Stimulated activated CD8-positive, alpha-beta memory T cell treated with anti-CD3 and anti-CD28 coated beads, Interleukin-7, amount 100 ng/mL, for 48 hours (primary cell): ENCODE measurements around the gene DISC1.
"Not testable (repeated sequence)": the region's sequence is repeated elsewhere in the genome, so short reads cannot be mapped to it uniquely, and the experiment has no call there.

Experiments used
- DNase-seq, 2 donors: peaks; one replicate each; pipeline ENCODE4 v3.0.0-alpha.2; 2020; ENCODE audit warnings: low read depth in 1 of 2; ENCODE audit errors: extremely low read depth in 1 of 2

DISC1 gene

DNA sequence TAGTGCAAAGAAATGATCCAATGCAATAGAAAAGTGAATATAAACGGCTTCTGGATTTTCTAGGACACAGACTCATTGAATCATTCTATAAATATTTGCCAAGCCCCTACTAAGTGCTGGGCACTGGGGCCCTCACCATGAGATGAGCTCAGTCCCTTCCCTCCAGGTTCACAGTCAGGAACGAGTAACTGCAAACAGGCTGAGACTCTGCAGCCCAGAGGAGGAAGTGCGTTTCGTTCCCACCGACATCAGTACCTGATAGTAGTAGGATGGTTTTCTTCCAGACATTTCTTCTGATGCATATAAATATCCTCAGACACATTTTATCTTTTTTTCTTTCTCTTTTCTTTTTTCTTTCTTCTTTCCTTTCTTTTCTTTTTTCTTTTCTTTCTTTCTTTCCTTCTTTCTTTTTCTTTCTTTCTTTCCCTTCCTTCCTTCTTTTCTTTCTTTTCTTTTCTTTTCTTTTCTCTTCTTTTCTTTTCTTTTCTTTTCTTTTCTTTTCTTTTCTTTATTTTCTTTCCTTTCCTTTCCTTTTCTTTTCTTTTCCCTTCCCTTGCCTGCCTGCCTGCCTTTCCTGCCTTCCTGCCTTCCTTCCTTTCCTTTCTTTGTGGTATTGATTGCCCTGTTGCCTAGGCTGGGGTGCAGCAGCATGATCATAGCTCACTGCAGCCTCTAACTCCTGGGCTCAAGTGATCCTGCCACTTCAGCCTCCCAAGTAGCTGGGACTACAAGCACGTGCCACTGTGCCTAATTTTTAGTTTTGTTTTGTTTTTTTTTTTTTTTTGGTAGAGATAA lies 135.4 kb downstream of the DISC1 start:
- DNase-seq, result no peak

DNA sequence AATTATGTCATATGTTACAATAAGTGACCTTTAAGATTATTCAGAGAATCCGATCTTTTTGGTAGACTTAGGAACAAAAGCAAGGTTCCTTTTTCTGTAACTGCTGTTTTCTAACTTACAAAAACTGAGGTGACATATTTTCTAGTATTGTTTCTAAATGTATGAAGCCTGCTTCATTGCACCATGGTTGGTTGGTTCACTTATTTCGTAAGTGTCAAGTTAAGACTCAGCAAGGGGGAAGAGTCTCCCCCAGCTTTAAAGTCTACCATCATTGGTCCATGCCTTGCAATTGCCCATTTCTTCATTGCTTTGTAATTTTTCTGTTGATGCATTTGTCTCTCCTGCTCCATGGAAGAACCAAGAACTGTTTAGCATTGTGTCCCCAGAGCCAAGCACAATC lies 136.9 kb downstream of the DISC1 start:
- DNase-seq, result no peak

- DNase-seq, result not testable (repeated sequence)
Measured at GRCh38 chr1:231765825-231766224, 139.2 kb downstream of the DISC1 start.

DNA sequence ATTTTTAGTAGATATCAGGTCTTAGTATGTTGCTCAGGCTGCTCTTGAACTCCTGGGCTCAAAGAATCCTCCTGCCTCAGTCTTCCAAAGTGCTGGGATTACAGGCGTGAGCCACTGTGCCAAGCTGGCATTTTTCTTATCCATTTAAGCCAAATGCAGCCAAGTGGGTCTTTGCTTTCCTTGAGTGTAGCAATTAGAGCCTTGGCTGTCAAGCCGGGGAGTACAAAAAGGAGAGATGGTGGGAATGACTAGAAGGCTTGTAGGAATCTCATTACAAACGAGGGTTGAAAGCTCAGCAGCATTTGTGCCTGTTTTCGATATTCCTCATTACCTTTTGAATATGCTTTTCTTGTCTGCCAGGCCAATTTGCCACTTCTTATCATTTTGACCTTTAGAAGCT lies 140.9 kb downstream of the DISC1 start:
- no peak for DNase-seq

DNA sequence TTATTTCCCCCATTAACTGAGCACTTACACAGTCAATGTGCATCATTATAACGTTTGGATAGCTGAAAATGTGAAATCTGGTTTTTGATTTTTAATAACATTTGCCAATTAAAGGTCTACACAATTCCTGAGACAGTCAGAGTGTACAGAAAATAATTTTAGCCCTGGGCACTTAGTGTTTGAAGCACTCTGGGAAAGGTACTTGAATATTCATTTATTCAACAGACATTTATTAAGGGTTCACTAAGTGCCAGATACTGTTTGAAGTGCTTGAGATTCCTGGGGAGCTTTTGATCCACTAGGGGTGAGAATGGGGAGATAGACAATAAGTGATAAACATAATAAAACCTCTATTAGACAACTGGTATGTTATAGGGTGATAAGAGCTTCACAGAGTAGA lies 141.8 kb downstream of the DISC1 start:
- no peak for DNase-seq

GRCh38 chr1:231770506-231771175 lies 144.1 kb downstream of the DISC1 start:
- no peak for DNase-seq

GRCh38 chr1:231774719-231775335 lies 148.2 kb downstream of the DISC1 start:
- no peak for DNase-seq

- no peak for DNase-seq
Measured at GRCh38 chr1:231776010-231776756, 149.6 kb downstream of the DISC1 start.

GRCh38 chr1:231776757-231777062 lies 150.1 kb downstream of the DISC1 start:
- no peak for DNase-seq

- no peak for DNase-seq
Measured at GRCh38 chr1:231778009-231778719, 151.6 kb downstream of the DISC1 start.

DNA sequence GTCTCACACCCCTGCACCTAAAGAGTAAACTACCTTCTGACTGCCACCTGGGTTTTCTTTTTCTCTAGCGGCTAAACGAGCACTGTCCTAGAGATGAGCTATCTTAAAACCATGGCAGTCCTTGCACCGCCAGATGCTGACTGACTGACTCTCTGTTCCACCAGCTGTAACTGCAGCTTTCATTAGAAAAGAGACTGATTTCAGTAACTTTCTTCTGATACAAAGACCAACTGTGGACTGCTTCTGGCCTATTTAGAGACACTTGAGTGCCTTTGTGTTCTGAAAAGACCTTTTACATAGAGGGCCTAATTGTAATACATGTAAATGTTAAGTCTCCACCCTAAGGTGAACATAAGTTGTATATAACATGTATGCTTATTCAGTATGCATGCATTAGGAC lies 152.5 kb downstream of the DISC1 start:
- no peak for DNase-seq

DNA sequence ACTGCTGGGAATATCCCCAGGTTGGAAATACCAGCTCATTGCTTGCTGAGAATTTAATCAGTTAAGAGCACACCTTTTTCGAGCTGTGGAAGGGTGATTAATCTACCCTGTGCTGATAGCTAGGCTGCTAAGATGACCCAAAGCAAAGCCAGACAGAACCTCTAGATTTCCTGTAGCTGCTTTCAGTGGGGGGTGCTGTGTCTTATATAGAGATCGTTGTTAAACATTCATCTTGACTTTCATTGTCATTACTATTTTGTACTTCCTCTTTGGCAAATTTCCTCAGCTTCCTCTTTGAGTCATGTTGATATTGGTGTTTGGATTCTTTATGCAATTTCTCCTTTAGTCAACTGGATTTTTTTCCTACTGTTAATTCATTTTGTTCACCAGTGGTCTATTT lies 155.3 kb downstream of the DISC1 start:
- no peak for DNase-seq

- DNase-seq, result not testable (repeated sequence)
Measured at GRCh38 chr1:231785073-231785472, 158.5 kb downstream of the DISC1 start.

GRCh38 chr1:231786126-231786525 lies 159.5 kb downstream of the DISC1 start:
- no peak for DNase-seq

DNA sequence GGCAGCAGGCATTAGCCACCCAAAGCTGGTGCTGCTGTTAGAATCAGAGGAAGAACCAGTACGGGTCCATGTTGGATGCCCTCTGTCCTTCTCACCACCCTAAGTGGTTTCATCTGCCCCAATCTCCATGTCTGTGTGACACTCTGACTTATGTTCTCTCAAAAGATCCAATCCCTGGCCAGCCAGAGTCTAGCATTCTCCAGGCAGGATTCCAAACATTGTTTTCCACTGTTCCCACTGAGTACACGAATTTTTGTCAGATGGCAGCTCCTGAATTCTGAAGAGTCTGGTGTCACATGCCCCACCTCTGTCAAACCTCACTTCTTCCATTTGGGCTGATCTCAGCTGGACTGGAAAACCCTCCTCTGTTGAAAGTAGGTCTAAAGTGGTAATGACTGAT lies 166.0 kb downstream of the DISC1 start:
- DNase-seq, result no peak

- DNase-seq, result no peak
Measured at GRCh38 chr1:231793893-231794292, 167.3 kb downstream of the DISC1 start.

- DNase-seq, result no peak
Measured at GRCh38 chr1:231796141-231796540, 169.6 kb downstream of the DISC1 start.

DNA sequence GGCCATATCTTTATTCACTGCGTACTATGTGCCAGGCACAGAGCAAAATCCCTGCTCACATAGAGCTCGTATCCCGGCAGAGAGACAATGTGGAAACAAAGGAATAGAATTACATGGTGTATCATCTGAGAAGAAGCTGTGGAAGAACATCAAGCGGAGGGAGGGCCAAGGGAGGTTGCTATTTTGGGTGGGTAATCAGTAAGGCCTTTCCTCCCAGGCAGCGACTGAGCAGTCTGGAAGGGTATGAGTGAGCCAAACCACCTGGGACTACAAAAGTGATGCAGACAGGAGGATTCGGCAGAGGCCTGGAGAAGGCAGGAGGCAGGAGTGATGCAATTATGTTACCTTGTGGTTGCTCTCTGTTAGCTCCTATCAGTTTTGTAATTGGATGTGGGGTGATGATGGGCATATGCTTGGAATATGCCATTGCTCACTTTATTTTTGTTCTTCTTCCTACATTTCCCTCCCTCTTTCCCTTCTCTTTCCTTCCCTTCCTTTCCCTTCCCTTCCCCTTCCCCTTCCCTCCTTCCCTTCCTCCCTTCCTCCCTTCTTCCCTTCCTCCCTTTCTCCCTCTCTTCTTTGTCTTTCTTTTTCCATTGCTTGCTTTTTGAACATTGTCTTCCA lies 172.9 kb downstream of the DISC1 start:
- no peak for DNase-seq

- DNase-seq, result no peak
Measured at GRCh38 chr1:231800108-231800507, 173.5 kb downstream of the DISC1 start.

GRCh38 chr1:231801042-231801585 lies 174.5 kb downstream of the DISC1 start:
- DNase-seq, result no peak
